Natural killer cell treated with Interleukin-12 subunit alpha and Interleukin-12 subunit beta and Interleukin-15 and Interleukin-18, amount 100 ng/mL, for 72 hours (primary cell): Measurements from ENCODE around the gene SNTG2. TPM values are rescaled to one million over a fixed set of nuclear protein-coding genes. Genes with fewer than 3 reads are reported as not detected.

Experiments
- ATAC-seq, 2 donors: fragments of 150-1000 bp; cut with Tn5 transposase in 1 of 2; sonication (Bioruptor Pico), chemical (Tn5 transposase) in 1 of 2; 2 replicates each; pipeline ENCODE4 v1.10.0; 2021
- DNase-seq: peaks from one replicate; pipeline ENCODE4 v3.0.0; 2022; ENCODE audit warnings: low spot score
- H3K27ac Mint-ChIP-seq, 2 donors: 1 replicate in 1 of 2; 2 replicates in 1 of 2; pipeline ENCODE4 v1.8.0; 2022; ENCODE audit warnings: mixed read lengths in 2 of 2, mild to moderate bottlenecking in 1 of 2, moderate library complexity in 1 of 2
- H3K27me3 Mint-ChIP-seq, 2 donors: 1 replicate in 1 of 2; 2 replicates in 1 of 2; pipeline ENCODE4 v1.8.0; 2022; ENCODE audit warnings: mixed read lengths in 2 of 2
- H3K36me3 Mint-ChIP-seq: one replicate; pipeline ENCODE4 v1.8.0; 2022; ENCODE audit warnings: mixed read lengths
- H3K4me1 Mint-ChIP-seq, 2 donors: 1 replicate in 1 of 2; 2 replicates in 1 of 2; pipeline ENCODE4 v1.8.0; 2022; ENCODE audit warnings: low read depth in 2 of 2, mixed read lengths in 2 of 2, mild to moderate bottlenecking in 1 of 2
- H3K4me3 Mint-ChIP-seq: one replicate; pipeline ENCODE4 v1.8.0; 2022; ENCODE audit warnings: mixed read lengths
- H3K9me3 Mint-ChIP-seq: 2 replicates; pipeline ENCODE4 v1.8.0; 2022; ENCODE audit warnings: mixed read lengths
- total RNA-seq, 2 donors: library from RNA; stranded (reverse); gene quantifications; one replicate each; pipeline ENCODE4 v1.2.3, GENCODE V29; 2022

SNTG2 gene
- total RNA-seq, 2 donors from 2014 or later = 0.31 TPM; not detected in 1

GRCh38 chr2:974502-974901 lies 23.9 kb downstream of the SNTG2 start:
- peaks cover 22 to 24% of the 10 kb centered on the region in 2 donors for H3K4me1 Mint-ChIP-seq
- H3K4me3 Mint-ChIP-seq = peak overlapping the region; percentile 49

DNA sequence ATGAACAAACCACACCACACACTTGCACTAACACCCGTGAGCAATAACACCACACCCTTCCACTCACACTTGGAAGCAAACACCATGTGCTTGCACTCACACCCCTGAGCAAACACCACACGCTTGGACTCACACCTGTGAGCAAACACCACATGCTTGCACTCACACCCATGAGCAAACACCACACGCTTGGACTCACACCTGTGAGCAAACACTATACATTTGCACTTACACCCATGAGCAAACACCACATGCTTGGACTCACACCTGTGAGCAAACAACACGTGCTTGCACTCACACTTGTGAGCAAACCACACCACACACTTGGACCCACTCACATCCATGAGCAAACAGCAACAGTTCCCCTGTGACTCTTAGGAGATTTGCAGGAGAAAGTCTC lies 24.4 kb downstream of the SNTG2 start:
- no peak for ATAC-seq
- peaks cover 12% of the 10 kb centered on the region for H3K36me3 Mint-ChIP-seq
- peaks cover 4% of the 10 kb centered on the region for H3K9me3 Mint-ChIP-seq
- no peak for DNase-seq
- H3K4me3 Mint-ChIP-seq = peak overlapping the region; percentile 49
- peaks cover 11 to 25% of the 10 kb centered on the region in 2 donors for H3K27me3 Mint-ChIP-seq
- H3K27ac Mint-ChIP-seq = no peak overlapping the region
- peaks cover 22 to 24% of the 10 kb centered on the region in 2 donors for H3K4me1 Mint-ChIP-seq

More at GRCh38 chr2:974502-974901, 23.9 kb downstream of the SNTG2 start:
- Mint-ChIP-seq H3K9me3 (peaks cover 4% of the 10 kb centered on the region), H3K36me3 (peaks cover 12% of the 10 kb centered on the region), H3K27me3 (peaks cover 11 to 25% of the 10 kb centered on the region in 2 donors), H3K27ac (no peak overlapping the region)
- peak in 1 of 2 donors; percentile 45 for ATAC-seq
- no peak for DNase-seq

DNA sequence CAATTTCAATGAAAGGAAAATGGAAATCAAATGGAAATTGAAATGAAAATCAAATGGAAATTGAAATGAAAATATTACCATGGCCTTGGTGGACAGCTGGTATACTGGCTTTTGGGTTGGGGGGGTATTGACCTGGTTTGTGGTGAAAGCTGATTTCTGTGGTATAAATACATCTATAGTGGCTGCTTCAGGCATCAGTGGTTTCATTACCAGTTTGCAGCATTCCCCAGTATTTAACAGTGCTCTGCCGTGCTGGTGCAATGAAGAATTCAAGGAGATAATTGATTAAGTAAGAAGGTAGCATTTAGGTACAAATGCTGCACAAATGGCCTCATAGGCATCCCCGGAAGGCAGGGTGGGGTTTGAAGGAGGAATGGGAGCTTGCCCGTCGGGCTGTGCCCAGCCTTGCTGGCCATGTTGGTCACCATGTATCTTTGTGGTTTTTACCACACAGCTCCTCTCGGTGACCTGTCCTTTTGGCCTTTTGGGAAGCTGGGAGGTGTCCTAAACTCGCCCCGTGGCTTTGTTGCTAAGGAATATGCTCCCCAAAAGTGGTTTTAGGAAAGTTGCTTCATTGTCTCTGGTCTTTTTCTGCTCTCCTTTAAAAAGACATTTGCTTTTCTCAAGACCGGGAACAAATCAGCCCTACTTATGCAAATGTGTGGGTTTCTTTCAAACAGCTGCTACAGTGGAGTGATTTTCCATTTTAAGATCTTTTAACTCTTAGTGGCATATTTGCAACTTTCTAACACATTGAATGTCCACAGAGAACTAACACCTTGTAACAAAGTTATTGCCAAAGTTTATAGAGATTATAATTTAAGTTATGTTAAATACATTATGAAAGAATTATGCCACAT lies 28.6 kb downstream of the SNTG2 start:
- peaks cover 4% of the 10 kb centered on the region for H3K36me3 Mint-ChIP-seq
- H3K4me1 Mint-ChIP-seq = peaks cover 12 to 21% of the 10 kb centered on the region in 2 donors
- H3K27me3 Mint-ChIP-seq = peaks cover 23 to 29% of the 10 kb centered on the region in 2 donors
- no peak for ATAC-seq
- DNase-seq = no peak
- H3K4me3 Mint-ChIP-seq = no peak overlapping the region
- H3K27ac Mint-ChIP-seq = no peak overlapping the region
- H3K9me3 Mint-ChIP-seq = no peaks in the 10 kb centered on the region

DNA sequence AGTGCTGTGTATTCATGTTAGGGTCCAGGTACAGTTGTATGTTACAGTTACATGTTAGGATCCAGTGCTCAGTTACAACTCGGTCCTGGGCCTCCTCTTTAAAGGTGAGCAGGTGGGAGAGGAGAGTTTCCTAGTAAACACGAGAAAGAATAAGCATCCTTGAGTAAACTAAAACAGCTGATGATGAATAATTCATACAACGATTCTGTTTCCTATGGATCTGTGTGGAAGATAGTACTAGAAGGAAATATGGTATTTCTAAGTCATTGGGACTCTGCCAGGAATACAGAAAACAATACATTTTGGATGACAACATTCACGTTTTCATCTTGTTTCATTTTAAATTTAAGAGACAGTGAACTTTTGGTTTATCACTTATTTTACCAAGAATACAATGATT lies 29.5 kb downstream of the SNTG2 start:
- peaks cover 4 to 12% of the 10 kb centered on the region in 2 donors for H3K4me1 Mint-ChIP-seq
- peaks cover 30 to 34% of the 10 kb centered on the region in 2 donors for H3K27me3 Mint-ChIP-seq

DNA sequence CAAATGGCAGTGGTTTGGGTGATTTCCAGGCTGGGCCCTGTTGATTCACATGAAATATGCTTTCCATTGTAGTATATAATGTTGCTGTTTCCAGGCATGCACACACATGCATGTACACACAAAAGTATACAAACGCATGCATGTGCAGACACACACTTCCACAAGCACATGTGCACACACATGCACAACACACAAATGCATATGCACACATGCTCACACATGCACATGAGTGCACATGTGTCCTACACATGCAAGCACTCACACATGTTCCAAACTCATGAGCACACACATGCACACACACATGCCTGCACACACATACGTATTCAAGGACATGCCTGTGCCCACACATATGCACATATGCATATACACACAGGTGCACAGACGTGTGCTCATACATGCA lies 30.6 kb downstream of the SNTG2 start:
- no peak overlapping the region for H3K4me3 Mint-ChIP-seq

More for the DNA sequence above, 29.5 kb downstream of the SNTG2 start:
- Mint-ChIP-seq H3K9me3 (no peaks in the 10 kb centered on the region), H3K4me3 (no peak overlapping the region), H3K27ac (no peak overlapping the region), H3K36me3 (peaks cover 1% of the 10 kb centered on the region)
- no peak for ATAC-seq
- DNase-seq = no peak

DNA sequence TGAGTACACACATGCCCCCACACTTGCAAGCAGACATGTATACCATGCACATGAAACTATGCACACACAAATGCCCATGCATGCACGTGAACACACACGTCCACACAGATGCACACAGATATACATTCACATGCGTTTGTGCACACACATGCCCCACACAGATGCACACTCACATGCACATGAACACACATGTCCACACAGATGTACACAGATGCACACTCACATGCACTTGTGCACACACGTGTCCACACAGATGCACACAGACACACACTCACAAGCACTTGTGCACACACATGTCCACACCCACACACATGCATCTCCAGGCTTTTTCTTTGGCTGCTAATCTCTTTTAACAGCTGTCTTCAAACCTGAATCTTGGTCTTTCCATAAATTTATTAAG lies 31.1 kb downstream of the SNTG2 start:
- ATAC-seq = no peak

More for the DNA sequence above, 30.6 kb downstream of the SNTG2 start:
- no peak overlapping the region for H3K27ac Mint-ChIP-seq
- peaks cover 0 to 9% of the 10 kb centered on the region in 2 donors for H3K4me1 Mint-ChIP-seq
- no peaks in the 10 kb centered on the region for H3K36me3 Mint-ChIP-seq
- ATAC-seq (no peak), DNase-seq (no peak)
- H3K27me3 Mint-ChIP-seq = peaks cover 30 to 41% of the 10 kb centered on the region in 2 donors
- H3K9me3 Mint-ChIP-seq = no peaks in the 10 kb centered on the region

GRCh38 chr2:985317-985898 lies 34.8 kb downstream of the SNTG2 start:
- no peak for DNase-seq
- no peak overlapping the region for H3K27ac Mint-ChIP-seq
- peaks cover 23 to 31% of the 10 kb centered on the region in 2 donors for H3K27me3 Mint-ChIP-seq
- no peaks in the 10 kb centered on the region for H3K36me3 Mint-ChIP-seq
- peaks cover 0 to 6% of the 10 kb centered on the region in 2 donors for H3K4me1 Mint-ChIP-seq
- no peak for ATAC-seq
- no peaks in the 10 kb centered on the region for H3K9me3 Mint-ChIP-seq
- H3K4me3 Mint-ChIP-seq = no peak overlapping the region

More for the DNA sequence above, 31.1 kb downstream of the SNTG2 start:
- Mint-ChIP-seq H3K27ac (no peak overlapping the region), H3K4me1 (peaks cover 0 to 9% of the 10 kb centered on the region in 2 donors), H3K36me3 (no peaks in the 10 kb centered on the region), H3K4me3 (no peak overlapping the region), H3K27me3 (peaks cover 30 to 41% of the 10 kb centered on the region in 2 donors), H3K9me3 (no peaks in the 10 kb centered on the region)
- DNase-seq = no peak

- Mint-ChIP-seq H3K4me1 (peaks cover 0 to 4% of the 10 kb centered on the region in 2 donors), H3K9me3 (no peaks in the 10 kb centered on the region), H3K36me3 (no peaks in the 10 kb centered on the region), H3K27ac (no peak overlapping the region), H3K4me3 (no peak overlapping the region), H3K27me3 (peaks cover 17 to 30% of the 10 kb centered on the region in 2 donors)
- ATAC-seq (peak in 1 of 2 donors; percentile 34), DNase-seq (no peak)
Measured at GRCh38 chr2:987789-988188, 37.1 kb downstream of the SNTG2 start.

DNA sequence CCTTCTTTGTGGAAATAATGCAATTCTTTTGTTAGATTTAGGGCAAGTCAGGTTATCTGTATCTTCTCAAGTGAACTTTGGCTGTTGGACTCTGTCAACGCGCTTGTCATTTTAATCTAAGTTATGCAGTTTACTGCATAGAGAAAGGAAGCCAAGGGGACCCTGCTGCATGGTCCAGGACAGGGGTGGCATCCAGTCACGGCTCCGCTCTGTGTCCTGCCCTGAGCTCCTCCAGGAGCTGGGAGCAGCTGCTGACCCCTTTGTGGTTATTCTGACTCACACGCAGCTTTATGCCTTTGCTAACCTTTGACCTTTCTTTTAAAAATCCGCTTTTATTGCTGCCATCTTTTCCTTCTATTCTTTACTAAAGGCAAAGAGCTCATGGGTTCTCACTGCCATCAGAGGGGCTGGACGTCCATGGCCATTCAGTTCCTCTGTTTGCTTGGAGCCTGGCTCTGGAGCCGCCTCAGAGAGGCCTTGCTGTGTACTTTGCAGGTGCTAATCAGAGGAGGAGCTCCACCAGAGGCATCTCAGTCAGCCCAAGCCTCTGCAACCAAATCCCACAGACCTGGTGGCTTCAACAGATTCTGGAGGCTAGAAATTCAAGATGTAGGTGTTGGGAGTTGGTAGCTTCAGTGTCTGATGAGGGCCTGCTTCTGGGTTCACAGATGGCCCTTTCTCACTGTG lies 39.3 kb downstream of the SNTG2 start:
- ATAC-seq (no peak), DNase-seq (no peak)
- no peaks in the 10 kb centered on the region for H3K36me3 Mint-ChIP-seq
- H3K27me3 Mint-ChIP-seq = peaks cover 4 to 14% of the 10 kb centered on the region in 2 donors
- H3K4me1 Mint-ChIP-seq = no peaks in the 10 kb centered on the region
- no peak overlapping the region for H3K4me3 Mint-ChIP-seq
- H3K9me3 Mint-ChIP-seq = no peaks in the 10 kb centered on the region
- no peak overlapping the region for H3K27ac Mint-ChIP-seq

DNA sequence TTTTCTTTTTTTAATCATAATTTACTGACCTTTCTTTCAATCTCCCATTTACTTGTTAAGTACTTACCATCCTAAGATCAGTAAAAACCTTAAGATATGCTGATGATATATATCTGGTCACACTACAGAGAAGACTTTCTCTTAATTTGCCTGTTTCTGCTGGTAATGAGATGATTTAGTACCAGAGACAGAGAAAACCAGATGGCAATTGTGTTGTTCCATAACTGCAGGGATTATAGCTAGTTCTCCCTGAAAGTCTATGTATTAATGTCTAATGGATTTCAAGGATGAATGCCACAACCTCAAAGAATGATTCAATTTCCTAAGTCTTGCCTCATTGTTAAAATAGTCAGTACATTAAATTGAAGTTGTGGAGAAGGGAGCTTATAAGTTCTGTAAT lies 40.3 kb downstream of the SNTG2 start:
- Mint-ChIP-seq H3K4me3 (no peak overlapping the region), H3K9me3 (no peaks in the 10 kb centered on the region)
- no peak for ATAC-seq

DNA sequence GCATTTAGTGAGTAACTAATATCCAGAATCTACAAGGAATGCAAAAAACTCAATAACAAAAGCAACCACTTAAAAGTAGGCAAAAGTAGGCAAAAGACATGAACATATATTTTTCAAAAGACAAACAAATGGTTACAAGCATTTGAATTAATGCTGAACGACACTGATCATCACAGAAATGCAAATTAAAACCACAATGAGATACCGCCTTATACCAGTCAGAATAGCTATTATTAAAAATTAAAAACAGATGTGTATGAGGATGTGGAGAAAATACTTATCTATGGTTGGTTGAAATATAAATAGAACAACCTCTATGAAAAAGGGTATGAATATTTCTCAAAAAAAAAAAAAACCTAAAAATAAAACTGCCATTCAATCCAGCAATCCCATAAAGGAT lies 51.7 kb downstream of the SNTG2 start:
- no peak for ATAC-seq
- Mint-ChIP-seq H3K4me1 (peaks cover 0 to 7% of the 10 kb centered on the region in 2 donors), H3K4me3 (no peak overlapping the region), H3K9me3 (peaks cover 5% of the 10 kb centered on the region), H3K27ac (no peak overlapping the region), H3K36me3 (peaks cover 13% of the 10 kb centered on the region), H3K27me3 (peaks cover 34 to 49% of the 10 kb centered on the region in 2 donors)
- no peak for DNase-seq

More for the DNA sequence above, 40.3 kb downstream of the SNTG2 start:
- no peak overlapping the region for H3K27ac Mint-ChIP-seq
- H3K27me3 Mint-ChIP-seq = peaks cover 6 to 16% of the 10 kb centered on the region in 2 donors
- H3K36me3 Mint-ChIP-seq = no peaks in the 10 kb centered on the region
- no peak for DNase-seq
- no peaks in the 10 kb centered on the region for H3K4me1 Mint-ChIP-seq

- Mint-ChIP-seq H3K36me3 (no peaks in the 10 kb centered on the region), H3K9me3 (no peaks in the 10 kb centered on the region), H3K27me3 (peaks cover 22 to 39% of the 10 kb centered on the region in 2 donors), H3K27ac (no peak overlapping the region), H3K4me1 (peaks cover 0 to 7% of the 10 kb centered on the region in 2 donors), H3K4me3 (no peak overlapping the region)
- peak in 1 of 2 donors; percentile 43 for ATAC-seq
- DNase-seq = no peak
Measured at GRCh38 chr2:1004398-1004797, 53.7 kb downstream of the SNTG2 start.

GRCh38 chr2:1010415-1010930 lies 59.8 kb downstream of the SNTG2 start:
- no peak for DNase-seq
- ATAC-seq = no peak
- Mint-ChIP-seq H3K4me3 (no peak overlapping the region), H3K4me1 (no peaks in the 10 kb centered on the region), H3K9me3 (no peaks in the 10 kb centered on the region), H3K36me3 (no peaks in the 10 kb centered on the region), H3K27me3 (peaks cover 32 to 34% of the 10 kb centered on the region in 2 donors), H3K27ac (no peak overlapping the region)
